Central memory CD8-positive, alpha-beta T cell (primary cell): ENCODE data around the gene CTLA4.

Source experiments
- ATAC-seq: fragments of 150-1000 bp; cut with Tn5 transposase; replicated peaks from 2 replicates; pipeline ENCODE4 v1.10.0; 2022; ENCODE audit warnings: mild to moderate bottlenecking, moderate FRiP score, moderate number of reproducible peaks; ENCODE audit not compliant: poor library complexity, severe bottlenecking; ENCODE audit errors: extremely low read depth
- DNase-seq, 2 donors: peaks; one replicate each; pipeline ENCODE4 v3.0.0; 2021; ENCODE audit warnings: low spot score in 2 of 2
- H3K27ac Mint-ChIP-seq: one replicate; pipeline ENCODE4 v1.8.0; 2022; ENCODE audit warnings: low read depth, mild to moderate bottlenecking, moderate library complexity, mixed read lengths
- H3K27me3 Mint-ChIP-seq: one replicate; pipeline ENCODE4 v1.8.0; 2022; ENCODE audit warnings: mixed read lengths
- H3K36me3 Mint-ChIP-seq: one replicate; pipeline ENCODE4 v1.8.0; 2022; ENCODE audit warnings: mild to moderate bottlenecking, moderate library complexity, mixed read lengths; ENCODE audit not compliant: insufficient read depth
- H3K4me1 Mint-ChIP-seq: one replicate; pipeline ENCODE4 v1.8.0; 2022; ENCODE audit warnings: mixed read lengths
- H3K4me3 Mint-ChIP-seq: one replicate; pipeline ENCODE4 v1.8.0; 2022; ENCODE audit warnings: mild to moderate bottlenecking, moderate library complexity, mixed read lengths
- H3K9me3 Mint-ChIP-seq: one replicate; pipeline ENCODE4 v1.8.0; 2022; ENCODE audit warnings: mixed read lengths

Gene CTLA4

DNA sequence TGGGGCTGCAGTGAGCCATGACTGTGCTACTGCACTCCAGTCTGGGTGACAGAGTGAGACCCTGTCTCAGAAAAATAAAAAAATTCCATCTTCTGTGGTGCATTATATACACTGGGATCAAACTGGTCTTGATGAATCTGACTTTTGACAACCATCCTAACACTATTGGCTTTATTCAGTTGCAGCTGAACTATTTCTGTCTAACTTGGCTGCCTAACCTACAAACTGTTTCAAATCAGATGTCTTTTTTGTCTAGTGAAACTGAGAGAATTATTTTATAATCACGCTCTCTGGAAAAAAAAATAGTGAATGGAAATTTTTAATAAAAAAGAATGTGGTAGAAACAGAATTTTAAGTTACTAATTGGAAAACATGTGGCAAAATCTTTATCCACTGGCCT, 15.0 kb downstream of the CTLA4 start:
- H3K27ac Mint-ChIP-seq: no peak overlapping the region
- no peaks in the 10 kb centered on the region for H3K36me3 Mint-ChIP-seq
- H3K9me3 Mint-ChIP-seq: no peaks in the 10 kb centered on the region
- DNase-seq: no peak
- H3K4me3 Mint-ChIP-seq: no peak overlapping the region
- no peaks in the 10 kb centered on the region for H3K4me1 Mint-ChIP-seq
- ATAC-seq: no peak
- H3K27me3 Mint-ChIP-seq: no peaks in the 10 kb centered on the region

DNA sequence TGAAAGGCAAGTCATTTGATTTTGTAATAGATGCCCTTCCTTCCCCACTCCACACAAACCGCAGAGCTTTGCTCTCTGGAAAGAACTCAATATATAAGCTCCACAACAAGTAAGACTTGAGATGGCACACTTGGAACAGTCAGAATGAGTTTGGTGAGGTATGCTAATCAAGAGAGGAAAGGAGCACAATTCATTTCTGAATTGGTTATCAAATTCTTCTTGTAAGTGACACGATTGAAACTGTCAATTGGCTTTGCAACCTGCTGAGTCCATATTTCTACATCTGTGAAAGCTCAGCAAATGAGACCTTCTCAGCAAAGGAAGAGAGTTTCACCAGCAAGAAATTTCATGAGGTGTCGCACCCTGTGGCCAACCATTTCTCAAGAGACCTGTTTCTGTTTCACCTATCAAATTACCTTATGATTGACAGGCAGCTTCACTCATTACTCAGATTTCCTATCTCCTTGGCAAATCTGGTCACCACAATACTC, 19.1 kb downstream of the CTLA4 start:
- Mint-ChIP-seq H3K4me1 (no peaks in the 10 kb centered on the region), H3K4me3 (no peak overlapping the region), H3K27ac (no peak overlapping the region), H3K27me3 (no peaks in the 10 kb centered on the region), H3K9me3 (no peaks in the 10 kb centered on the region), H3K36me3 (peaks cover 2% of the 10 kb centered on the region)
- DNase-seq: no peak
- no peak for ATAC-seq

DNA sequence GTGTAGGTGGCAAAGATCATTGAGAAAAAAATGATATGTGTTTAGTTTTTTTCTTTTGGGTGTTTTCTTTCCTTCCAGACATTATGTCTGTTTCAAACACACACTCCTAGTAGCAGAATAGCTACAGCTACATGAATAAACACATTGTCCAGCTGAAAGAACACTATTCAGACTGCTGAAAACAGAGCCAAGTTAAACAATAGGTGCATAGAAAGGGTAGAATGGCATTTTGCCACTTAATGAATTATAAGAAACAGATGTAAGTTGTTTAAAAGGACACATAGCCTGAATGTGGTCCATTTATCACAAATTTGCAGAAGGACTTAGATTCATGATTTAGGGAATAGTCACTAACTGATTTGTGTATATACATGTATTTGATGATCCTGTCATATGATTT, 20.1 kb downstream of the CTLA4 start:
- Mint-ChIP-seq H3K4me1 (no peaks in the 10 kb centered on the region), H3K27me3 (peaks cover 6% of the 10 kb centered on the region), H3K9me3 (no peaks in the 10 kb centered on the region), H3K36me3 (peaks cover 2% of the 10 kb centered on the region), H3K4me3 (no peak overlapping the region), H3K27ac (no peak overlapping the region)
- no peak for ATAC-seq
- DNase-seq: no peak

DNA sequence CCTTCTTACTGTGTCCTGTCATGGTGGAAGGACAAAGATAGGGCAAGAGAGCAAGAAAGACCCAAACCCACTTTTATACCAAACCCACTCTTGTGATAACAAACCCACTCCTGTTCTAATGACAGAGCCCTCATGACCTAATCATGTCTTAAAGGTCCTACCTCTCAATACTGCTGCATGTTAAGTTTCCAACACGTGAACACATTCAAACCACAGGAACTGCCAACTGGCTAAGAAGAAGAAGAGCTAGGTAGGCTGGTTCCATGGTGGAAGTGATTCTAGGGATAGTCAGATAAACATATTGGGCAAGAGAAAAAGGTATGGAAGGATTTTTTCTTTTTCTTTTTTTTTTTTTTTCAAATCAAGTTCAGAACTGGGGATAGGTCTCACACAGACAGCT, 22.0 kb downstream of the CTLA4 start:
- ATAC-seq (no peak), DNase-seq (no peak)
- Mint-ChIP-seq H3K27me3 (peaks cover 6% of the 10 kb centered on the region), H3K9me3 (no peaks in the 10 kb centered on the region), H3K36me3 (peaks cover 2% of the 10 kb centered on the region), H3K4me1 (no peaks in the 10 kb centered on the region), H3K4me3 (no peak overlapping the region), H3K27ac (no peak overlapping the region)

DNA sequence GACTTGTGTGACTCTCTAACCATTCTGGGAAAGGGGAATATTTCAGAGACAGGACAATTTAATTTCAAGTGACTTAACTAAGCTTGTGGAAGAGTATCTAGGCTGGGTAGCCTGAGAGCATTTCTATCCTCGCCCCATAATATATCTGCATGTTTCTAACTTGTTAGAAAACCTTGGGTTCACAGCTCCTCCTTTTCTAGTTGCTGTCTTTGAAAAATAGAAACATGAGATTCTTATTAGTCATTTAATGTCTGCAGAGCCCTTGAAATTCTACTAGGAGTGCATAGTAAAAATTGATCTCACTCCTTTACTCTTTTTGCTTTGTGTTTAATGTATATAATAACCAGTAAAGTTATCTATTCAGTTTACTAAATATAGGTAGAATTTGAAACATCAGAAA, 22.4 kb downstream of the CTLA4 start:
- no peaks in the 10 kb centered on the region for H3K9me3 Mint-ChIP-seq
- H3K27ac Mint-ChIP-seq: no peak overlapping the region
- ATAC-seq: no peak
- peaks cover 6% of the 10 kb centered on the region for H3K27me3 Mint-ChIP-seq
- H3K36me3 Mint-ChIP-seq: peaks cover 2% of the 10 kb centered on the region
- no peak for DNase-seq
- no peak overlapping the region for H3K4me3 Mint-ChIP-seq
- no peaks in the 10 kb centered on the region for H3K4me1 Mint-ChIP-seq

DNA sequence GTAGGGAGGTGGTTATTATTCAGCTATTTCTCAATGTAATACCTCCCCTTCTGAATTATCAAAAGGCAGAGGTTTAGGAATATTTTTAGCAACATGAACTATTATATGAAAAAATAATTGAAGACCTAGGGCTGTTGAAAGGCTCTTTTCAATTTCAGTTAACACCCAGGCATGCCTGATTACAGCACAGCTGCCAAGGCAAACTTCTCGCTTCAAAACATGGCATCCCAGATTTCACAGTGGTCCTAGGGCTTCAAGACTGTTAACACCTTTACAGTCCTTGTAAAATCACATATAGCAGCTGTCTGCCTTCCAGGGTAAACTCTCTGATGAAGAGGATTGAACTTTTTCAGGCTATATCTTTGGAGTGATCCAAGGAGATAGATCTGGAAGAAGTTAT, 23.2 kb downstream of the CTLA4 start:
- ATAC-seq: no peak
- Mint-ChIP-seq H3K27me3 (peaks cover 6% of the 10 kb centered on the region), H3K4me1 (no peaks in the 10 kb centered on the region), H3K4me3 (no peak overlapping the region), H3K27ac (no peak overlapping the region), H3K36me3 (peaks cover 2% of the 10 kb centered on the region), H3K9me3 (no peaks in the 10 kb centered on the region)
- DNase-seq: no peak

DNA sequence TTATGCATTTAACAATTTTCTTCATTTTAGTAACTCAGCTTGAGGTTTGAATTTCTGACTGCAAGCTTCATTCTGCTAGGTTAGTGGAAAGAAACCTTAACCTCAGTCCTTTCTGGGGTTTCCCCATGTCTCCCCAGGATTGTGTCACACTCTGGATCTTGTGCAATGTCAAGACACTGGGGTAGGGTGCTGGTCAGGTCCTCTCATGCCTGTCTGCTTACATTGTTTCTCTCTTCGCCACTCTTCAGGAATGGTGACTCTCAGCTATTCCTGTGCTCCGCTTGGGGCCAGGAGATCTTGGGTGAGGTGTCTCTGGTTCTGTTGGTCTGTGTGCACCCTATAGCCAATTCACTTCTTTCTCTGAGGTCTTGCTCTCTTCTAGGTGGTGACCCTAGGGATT, 23.9 kb downstream of the CTLA4 start:
- ATAC-seq: no peak
- no peak for DNase-seq
- Mint-ChIP-seq H3K9me3 (no peaks in the 10 kb centered on the region), H3K36me3 (peaks cover 2% of the 10 kb centered on the region), H3K27me3 (peaks cover 6% of the 10 kb centered on the region), H3K4me3 (no peak overlapping the region), H3K27ac (no peak overlapping the region), H3K4me1 (no peaks in the 10 kb centered on the region)

DNA sequence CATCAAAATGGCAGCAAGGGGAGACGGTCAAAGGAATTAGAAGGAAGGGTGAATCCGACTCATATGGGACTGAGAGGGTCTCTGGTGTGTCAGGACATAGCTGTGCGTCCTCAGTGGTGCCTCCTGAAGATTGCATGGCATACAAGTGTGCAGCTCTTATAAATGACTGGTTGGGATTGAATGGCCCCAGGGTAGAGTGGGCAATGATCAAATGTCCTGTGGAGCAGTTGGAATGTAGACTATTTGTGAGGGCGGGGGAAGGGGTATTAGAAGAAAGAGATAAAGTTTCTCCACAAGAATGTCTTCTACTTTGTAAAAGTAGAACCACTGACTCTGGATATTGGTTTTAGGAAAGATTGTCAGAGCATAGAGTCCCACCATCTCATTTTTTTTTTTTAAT, 24.6 kb downstream of the CTLA4 start:
- ATAC-seq (no peak), DNase-seq (no peak)
- peaks cover 2% of the 10 kb centered on the region for H3K36me3 Mint-ChIP-seq
- H3K4me1 Mint-ChIP-seq: no peaks in the 10 kb centered on the region
- no peak overlapping the region for H3K4me3 Mint-ChIP-seq
- H3K27me3 Mint-ChIP-seq: peaks cover 6% of the 10 kb centered on the region
- no peak overlapping the region for H3K27ac Mint-ChIP-seq
- H3K9me3 Mint-ChIP-seq: no peaks in the 10 kb centered on the region

DNA sequence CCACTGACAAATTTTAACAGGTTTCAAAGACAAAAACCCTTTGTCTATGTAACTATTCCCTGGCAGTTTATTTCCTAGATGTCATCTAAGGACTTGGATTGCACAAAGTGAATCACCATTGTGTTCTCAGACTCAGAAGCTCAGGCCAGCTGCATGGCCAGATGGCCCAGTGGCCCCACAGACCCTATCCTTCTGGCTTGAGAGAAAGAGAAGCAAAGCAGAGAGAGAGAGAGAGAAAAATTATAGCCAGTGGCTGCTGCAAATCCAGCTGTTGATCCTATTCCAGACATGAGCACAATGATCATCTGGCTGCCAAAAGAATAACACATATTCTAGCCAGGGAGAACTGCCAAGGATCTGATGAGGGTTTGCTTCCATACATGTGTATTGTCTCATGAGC, 25.8 kb downstream of the CTLA4 start:
- Mint-ChIP-seq H3K4me3 (no peak overlapping the region), H3K36me3 (peaks cover 2% of the 10 kb centered on the region), H3K27ac (no peak overlapping the region), H3K4me1 (no peaks in the 10 kb centered on the region), H3K9me3 (no peaks in the 10 kb centered on the region), H3K27me3 (peaks cover 6% of the 10 kb centered on the region)
- ATAC-seq: no peak
- DNase-seq: no peak

DNA sequence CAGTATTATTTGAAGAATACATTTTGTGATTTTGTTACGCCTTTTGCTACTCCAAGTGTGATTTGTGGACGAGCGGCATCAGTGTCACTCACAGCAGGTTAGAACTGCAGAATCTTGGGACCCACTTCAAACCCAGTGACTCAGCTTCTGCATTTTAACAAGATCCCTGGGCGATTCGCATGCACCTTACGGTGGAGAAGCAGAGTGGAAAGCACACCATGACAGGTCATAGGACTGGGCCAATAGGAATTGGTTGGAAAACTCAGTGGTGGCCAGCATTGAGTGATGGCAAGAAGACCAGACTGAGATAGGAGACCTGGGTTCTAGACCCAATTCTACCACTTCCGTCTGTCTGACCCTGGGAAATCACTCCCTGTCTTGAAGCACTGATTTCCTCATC, 26.3 kb downstream of the CTLA4 start:
- ATAC-seq (no peak), DNase-seq (no peak)
- H3K27ac Mint-ChIP-seq: no peak overlapping the region
- no peaks in the 10 kb centered on the region for H3K4me1 Mint-ChIP-seq
- H3K27me3 Mint-ChIP-seq: peaks cover 6% of the 10 kb centered on the region
- H3K4me3 Mint-ChIP-seq: no peak overlapping the region
- H3K9me3 Mint-ChIP-seq: no peaks in the 10 kb centered on the region
- H3K36me3 Mint-ChIP-seq: peaks cover under 1% of the 10 kb centered on the region

DNA sequence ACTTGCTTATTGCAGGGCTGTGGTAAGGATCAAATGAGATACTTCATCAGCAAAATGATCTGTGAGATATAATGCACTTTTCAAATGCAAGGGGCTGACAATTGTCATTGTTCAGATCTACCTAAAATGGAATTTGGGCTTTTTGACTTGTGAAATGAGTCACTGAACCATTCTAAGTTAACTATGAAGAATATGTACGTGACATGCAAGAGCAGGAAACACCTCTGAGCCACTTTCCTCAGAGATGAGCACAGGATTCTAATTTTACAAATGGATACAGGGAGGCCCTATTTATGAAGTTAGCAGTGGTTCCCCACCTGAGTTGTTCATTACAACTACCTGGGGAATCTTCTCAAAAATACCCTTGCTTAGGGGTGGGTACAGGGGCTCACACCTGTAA, 26.7 kb downstream of the CTLA4 start:
- H3K9me3 Mint-ChIP-seq: no peaks in the 10 kb centered on the region
- no peak overlapping the region for H3K27ac Mint-ChIP-seq
- DNase-seq: no peak
- H3K4me3 Mint-ChIP-seq: no peak overlapping the region
- H3K27me3 Mint-ChIP-seq: peaks cover 6% of the 10 kb centered on the region
- H3K36me3 Mint-ChIP-seq: no peaks in the 10 kb centered on the region
- no peaks in the 10 kb centered on the region for H3K4me1 Mint-ChIP-seq
- no peak for ATAC-seq

DNA sequence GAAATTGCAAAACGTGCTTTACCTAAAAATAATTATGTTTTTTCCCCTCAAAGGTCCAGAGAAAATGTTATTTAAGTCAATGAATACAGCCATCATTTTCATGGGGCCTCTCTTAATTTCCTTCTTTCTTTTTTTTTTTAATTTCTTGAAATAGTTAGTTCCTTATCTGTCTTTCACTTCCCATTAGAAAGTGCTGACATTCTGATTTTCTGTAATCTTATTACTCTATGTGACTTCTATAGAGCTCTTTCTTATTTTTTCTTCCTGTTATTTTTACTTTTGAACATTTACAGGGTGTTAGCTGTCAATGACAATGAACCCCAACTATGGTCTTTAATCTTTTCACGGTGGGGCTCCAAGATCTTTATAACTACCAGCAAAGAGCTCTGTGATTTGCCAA, 30.0 kb downstream of the CTLA4 start:
- H3K9me3 Mint-ChIP-seq: peaks cover 12% of the 10 kb centered on the region
- peaks cover 2% of the 10 kb centered on the region for H3K36me3 Mint-ChIP-seq
- no peak overlapping the region for H3K27ac Mint-ChIP-seq
- no peaks in the 10 kb centered on the region for H3K27me3 Mint-ChIP-seq
- H3K4me3 Mint-ChIP-seq: no peak overlapping the region
- ATAC-seq: no peak
- DNase-seq: no peak
- H3K4me1 Mint-ChIP-seq: no peaks in the 10 kb centered on the region

DNA sequence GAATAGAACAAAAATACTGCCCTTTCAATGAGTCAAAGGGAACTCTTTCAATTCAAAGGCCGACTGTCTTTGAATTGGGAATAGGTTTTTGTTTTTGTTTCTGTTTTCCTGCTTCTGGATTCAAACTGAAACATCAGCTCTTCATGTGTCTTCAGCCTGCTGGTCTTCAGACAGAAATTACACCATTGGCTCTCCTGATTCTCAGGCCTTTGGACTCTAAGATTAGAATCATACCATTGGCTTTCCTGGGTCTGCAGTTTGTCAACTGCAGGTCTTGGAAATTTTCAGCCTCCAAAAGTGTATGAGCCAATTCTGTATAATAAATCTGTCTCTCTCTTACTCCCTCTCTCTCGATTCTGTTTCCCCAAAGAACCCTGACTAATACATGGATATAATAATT, 31.1 kb downstream of the CTLA4 start:
- no peaks in the 10 kb centered on the region for H3K4me1 Mint-ChIP-seq
- peaks cover 13% of the 10 kb centered on the region for H3K9me3 Mint-ChIP-seq
- H3K4me3 Mint-ChIP-seq: no peak overlapping the region
- no peak overlapping the region for H3K27ac Mint-ChIP-seq
- ATAC-seq (no peak), DNase-seq (no peak)
- H3K27me3 Mint-ChIP-seq: no peaks in the 10 kb centered on the region
- H3K36me3 Mint-ChIP-seq: peaks cover 2% of the 10 kb centered on the region

DNA sequence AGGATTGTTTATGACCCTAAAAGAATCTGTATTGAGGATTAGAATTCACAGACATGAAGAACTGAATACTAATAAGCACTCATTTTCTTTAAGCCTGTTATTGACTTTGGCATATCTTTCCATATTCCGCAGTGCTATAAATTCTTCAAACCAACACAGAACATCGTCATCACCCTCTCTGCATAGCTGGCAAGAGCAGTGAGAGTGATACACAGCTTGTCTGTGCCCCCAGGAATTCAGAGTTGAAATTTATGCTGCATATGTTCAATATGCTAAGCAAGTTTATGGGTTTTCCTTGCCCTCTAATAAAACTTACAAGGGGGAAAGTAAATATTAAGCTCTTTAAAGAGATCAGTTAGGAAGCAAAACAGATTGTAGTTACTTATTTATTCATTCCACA, 32.7 kb downstream of the CTLA4 start:
- peaks cover 13% of the 10 kb centered on the region for H3K9me3 Mint-ChIP-seq
- H3K36me3 Mint-ChIP-seq: peaks cover 2% of the 10 kb centered on the region
- H3K4me3 Mint-ChIP-seq: no peak overlapping the region
- H3K4me1 Mint-ChIP-seq: no peaks in the 10 kb centered on the region
- DNase-seq (no peak), ATAC-seq (no peak)
- H3K27ac Mint-ChIP-seq: no peak overlapping the region
- no peaks in the 10 kb centered on the region for H3K27me3 Mint-ChIP-seq
